ENCODE results near the gene ULK4. TPM values are rescaled to one million over a fixed set of nuclear protein-coding genes. Genes with fewer than 3 reads are reported as not detected.

Gene ULK4
- total RNA-seq (2012; rRNA removed): 11.8 and 29.4 TPM in 2 replicates

DNA sequence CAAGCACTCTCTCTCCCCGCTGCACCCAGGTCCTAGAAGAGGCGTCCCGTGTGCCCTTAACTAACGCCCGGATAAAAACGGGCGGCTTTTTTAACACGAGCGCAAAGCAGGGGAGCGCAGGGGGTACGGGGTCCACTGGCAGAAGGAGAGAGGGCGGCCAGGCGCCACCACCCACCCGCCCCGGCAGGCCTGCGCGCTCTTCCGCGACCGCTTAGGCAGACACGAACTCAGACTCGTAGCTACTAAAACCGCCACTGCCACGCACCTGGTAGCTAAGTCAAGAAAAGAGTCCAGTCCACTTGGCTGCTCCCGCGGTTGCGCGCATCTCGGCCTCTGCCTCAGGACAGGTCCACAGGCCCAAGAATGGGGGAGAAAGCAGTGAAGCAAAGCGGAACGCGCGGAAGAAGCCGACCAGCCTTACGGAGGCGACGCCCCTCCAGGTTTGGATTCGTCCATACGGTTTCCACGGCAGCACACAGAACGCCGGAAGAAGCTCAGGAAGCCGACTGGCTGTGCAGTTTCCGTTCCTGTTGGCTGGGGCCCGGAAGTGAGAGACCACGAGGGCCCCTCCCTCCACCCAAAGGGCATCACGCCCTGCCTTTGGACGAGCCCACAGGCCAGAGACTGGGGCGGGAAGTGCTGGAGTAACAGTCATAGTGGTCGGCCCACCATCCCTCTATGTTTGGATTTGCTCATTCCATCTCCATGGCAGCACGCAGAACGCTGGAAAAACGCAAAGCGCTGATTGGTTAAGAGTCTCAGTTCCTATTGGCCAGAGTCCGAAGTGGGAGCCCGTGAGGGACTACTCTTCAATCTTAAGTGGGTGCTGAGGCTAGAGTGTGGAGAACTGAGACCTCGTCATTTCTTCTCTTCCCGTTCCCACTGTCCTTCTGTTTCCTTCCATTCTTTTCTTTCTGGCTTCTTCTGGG lies at the start of gene ULK4:
ULK4 (minus strand) TSS at position 353 of the 929 bp plus-strand sequence. CDS start 7,344 bp downstream, outside the sequence.
- H3K4me3 ChIP-seq (ENCODE audit: low read length): peak within 1 kb of the TSS; percentile 97

GRCh38 chr3:42010530-42010929 lies 48.6 kb upstream of the ULK4 start:
- no peak overlapping the region for H3K4me3 ChIP-seq (ENCODE audit: low read length)
- H3K27me3 ChIP-seq (ENCODE audit: control insufficient read depth, insufficient read depth, low read length): no peaks in the 10 kb centered on the region
- H3K4me1 ChIP-seq (ENCODE audit: control insufficient read depth, insufficient read depth, low read length): peaks cover 17% of the 10 kb centered on the region
- H3K36me3 ChIP-seq (ENCODE audit: insufficient read depth, low read length): no peaks in the 10 kb centered on the region
- no peak overlapping the region for H3K4me2 ChIP-seq (ENCODE audit: low read length)
- no peak overlapping the region for H3K9ac ChIP-seq (ENCODE audit: low read depth, low read length)
- H3K9me3 ChIP-seq (replicated peaks; ENCODE audit: low read length): no peaks in the 10 kb centered on the region

More for the DNA sequence above, at the start of gene ULK4:
- peak within 1 kb of the TSS; percentile 91 for H3K9ac ChIP-seq (ENCODE audit: low read depth, low read length)
- H3K27me3 ChIP-seq (ENCODE audit: control insufficient read depth, insufficient read depth, low read length): no peaks in the 10 kb centered on the region
- H3K9me3 ChIP-seq (replicated peaks; ENCODE audit: low read length): no peaks in the 10 kb centered on the region
- H3K4me2 ChIP-seq (ENCODE audit: low read length): peak within 1 kb of the TSS; percentile 99
- no peaks in the 10 kb centered on the region for H3K36me3 ChIP-seq (ENCODE audit: insufficient read depth, low read length)
- peaks cover 11% of the 10 kb centered on the region for H3K4me1 ChIP-seq (ENCODE audit: control insufficient read depth, insufficient read depth, low read length)

- no peak overlapping the region for H3K9ac ChIP-seq (ENCODE audit: low read depth, low read length)
These were observed 47.6 kb upstream of the ULK4 start for GRCh38 chr3:42009456-42009855.

DNA sequence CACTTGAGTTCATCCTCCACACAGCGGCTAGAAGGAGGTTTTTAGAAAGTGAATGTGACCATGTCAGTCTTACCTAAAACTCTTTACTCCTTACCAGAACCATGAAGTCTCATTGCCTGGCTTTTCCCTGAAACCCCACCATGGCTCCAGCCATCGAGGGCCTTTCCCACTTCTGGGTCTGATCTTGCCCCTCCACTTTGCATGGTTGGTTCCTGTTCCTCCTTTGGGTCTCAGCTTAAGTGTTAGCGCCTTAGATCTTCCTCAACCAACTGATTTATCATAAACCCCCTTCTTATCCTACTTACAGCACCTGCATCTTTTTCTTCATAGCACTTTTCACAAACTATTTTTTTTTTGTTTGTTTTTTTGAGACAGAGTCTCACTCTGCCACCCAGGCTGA lies 45.9 kb upstream of the ULK4 start:
- Histone ChIP-seq H3K4me3 (ENCODE audit: low read length) (no peak overlapping the region), H3K9ac (ENCODE audit: low read depth, low read length) (no peak overlapping the region), H3K27me3 (ENCODE audit: control insufficient read depth, insufficient read depth, low read length) (no peaks in the 10 kb centered on the region), H3K4me2 (ENCODE audit: low read length) (no peak overlapping the region), H3K9me3 (replicated peaks; ENCODE audit: low read length) (no peaks in the 10 kb centered on the region), H3K4me1 (ENCODE audit: control insufficient read depth, insufficient read depth, low read length) (peaks cover under 1% of the 10 kb centered on the region), H3K36me3 (ENCODE audit: insufficient read depth, low read length) (no peaks in the 10 kb centered on the region)

More at GRCh38 chr3:42009456-42009855, 47.6 kb upstream of the ULK4 start:
- H3K9me3 ChIP-seq (replicated peaks; ENCODE audit: low read length): no peaks in the 10 kb centered on the region
- no peak overlapping the region for H3K4me3 ChIP-seq (ENCODE audit: low read length)
- no peaks in the 10 kb centered on the region for H3K36me3 ChIP-seq (ENCODE audit: insufficient read depth, low read length)
- no peaks in the 10 kb centered on the region for H3K27me3 ChIP-seq (ENCODE audit: control insufficient read depth, insufficient read depth, low read length)
- H3K4me2 ChIP-seq (ENCODE audit: low read length): no peak overlapping the region
- peaks cover 6% of the 10 kb centered on the region for H3K4me1 ChIP-seq (ENCODE audit: control insufficient read depth, insufficient read depth, low read length)

DNA sequence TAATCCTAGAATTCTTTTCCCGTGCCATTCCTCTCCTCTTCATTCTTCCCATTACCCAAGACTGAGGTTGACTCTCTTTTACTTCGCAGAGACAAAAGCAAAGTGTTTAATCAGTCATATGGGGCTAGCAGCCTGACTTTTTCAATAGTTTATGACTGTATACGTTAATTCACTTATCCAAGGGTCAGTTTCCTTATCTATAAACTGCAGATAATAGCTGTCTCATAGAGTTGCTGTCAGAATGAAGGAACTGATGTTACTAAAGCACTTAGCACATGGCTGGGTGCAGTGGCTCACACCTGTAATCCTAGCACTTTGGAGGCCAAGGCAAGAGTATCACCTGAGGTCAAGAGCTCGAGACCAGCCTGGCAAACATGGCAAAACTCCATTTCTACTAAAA lies 43.5 kb upstream of the ULK4 start:
- Histone ChIP-seq H3K4me1 (ENCODE audit: control insufficient read depth, insufficient read depth, low read length) (no peaks in the 10 kb centered on the region), H3K36me3 (ENCODE audit: insufficient read depth, low read length) (no peaks in the 10 kb centered on the region), H3K27me3 (ENCODE audit: control insufficient read depth, insufficient read depth, low read length) (no peaks in the 10 kb centered on the region), H3K9ac (ENCODE audit: low read depth, low read length) (no peak overlapping the region), H3K9me3 (replicated peaks; ENCODE audit: low read length) (no peaks in the 10 kb centered on the region), H3K4me2 (ENCODE audit: low read length) (no peak overlapping the region), H3K4me3 (ENCODE audit: low read length) (no peak overlapping the region)

- Histone ChIP-seq H3K4me2 (ENCODE audit: low read length) (no peak overlapping the region), H3K36me3 (ENCODE audit: insufficient read depth, low read length) (no peaks in the 10 kb centered on the region), H3K27me3 (ENCODE audit: control insufficient read depth, insufficient read depth, low read length) (no peaks in the 10 kb centered on the region), H3K4me3 (ENCODE audit: low read length) (no peak overlapping the region), H3K9ac (ENCODE audit: low read depth, low read length) (no peak overlapping the region), H3K9me3 (replicated peaks; ENCODE audit: low read length) (no peaks in the 10 kb centered on the region), H3K4me1 (ENCODE audit: control insufficient read depth, insufficient read depth, low read length) (no peaks in the 10 kb centered on the region)
These were observed 40.9 kb upstream of the ULK4 start for GRCh38 chr3:42002790-42003189.

GRCh38 chr3:42001777-42002176 lies 39.9 kb upstream of the ULK4 start:
- Histone ChIP-seq H3K9ac (ENCODE audit: low read depth, low read length) (no peak overlapping the region), H3K27me3 (ENCODE audit: control insufficient read depth, insufficient read depth, low read length) (no peaks in the 10 kb centered on the region), H3K4me3 (ENCODE audit: low read length) (no peak overlapping the region), H3K36me3 (ENCODE audit: insufficient read depth, low read length) (no peaks in the 10 kb centered on the region), H3K4me2 (ENCODE audit: low read length) (no peak overlapping the region), H3K9me3 (replicated peaks; ENCODE audit: low read length) (no peaks in the 10 kb centered on the region), H3K4me1 (ENCODE audit: control insufficient read depth, insufficient read depth, low read length) (no peaks in the 10 kb centered on the region)

DNA sequence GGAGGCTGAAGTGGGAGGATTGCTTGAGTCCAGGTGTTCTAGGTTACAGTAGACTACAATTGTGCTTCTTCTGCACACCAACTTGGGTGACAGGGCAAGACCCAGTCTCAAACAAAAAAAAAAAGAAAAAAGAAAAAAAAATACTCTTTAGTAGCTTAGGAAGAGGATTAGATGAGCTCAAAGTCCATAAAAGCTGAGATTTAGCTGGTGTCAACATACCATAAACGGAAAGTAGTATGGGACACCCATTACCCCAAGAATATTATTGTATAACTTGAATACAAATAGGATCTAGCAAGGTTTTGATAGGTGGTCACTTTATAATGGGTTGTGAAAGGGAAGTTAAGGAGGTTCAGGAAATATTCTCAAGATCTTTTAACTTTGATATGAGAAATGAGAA lies 38.0 kb upstream of the ULK4 start:
- Histone ChIP-seq H3K27me3 (ENCODE audit: control insufficient read depth, insufficient read depth, low read length) (no peaks in the 10 kb centered on the region), H3K9me3 (replicated peaks; ENCODE audit: low read length) (no peaks in the 10 kb centered on the region), H3K4me3 (ENCODE audit: low read length) (no peak overlapping the region), H3K9ac (ENCODE audit: low read depth, low read length) (no peak overlapping the region), H3K36me3 (ENCODE audit: insufficient read depth, low read length) (no peaks in the 10 kb centered on the region), H3K4me1 (ENCODE audit: control insufficient read depth, insufficient read depth, low read length) (no peaks in the 10 kb centered on the region), H3K4me2 (ENCODE audit: low read length) (no peak overlapping the region)

GRCh38 chr3:41997702-41998550 lies 36.0 kb upstream of the ULK4 start:
- no peak overlapping the region for H3K9ac ChIP-seq (ENCODE audit: low read depth, low read length)
- peaks cover 3% of the 10 kb centered on the region for H3K4me1 ChIP-seq (ENCODE audit: control insufficient read depth, insufficient read depth, low read length)
- H3K4me3 ChIP-seq (ENCODE audit: low read length): no peak overlapping the region

DNA sequence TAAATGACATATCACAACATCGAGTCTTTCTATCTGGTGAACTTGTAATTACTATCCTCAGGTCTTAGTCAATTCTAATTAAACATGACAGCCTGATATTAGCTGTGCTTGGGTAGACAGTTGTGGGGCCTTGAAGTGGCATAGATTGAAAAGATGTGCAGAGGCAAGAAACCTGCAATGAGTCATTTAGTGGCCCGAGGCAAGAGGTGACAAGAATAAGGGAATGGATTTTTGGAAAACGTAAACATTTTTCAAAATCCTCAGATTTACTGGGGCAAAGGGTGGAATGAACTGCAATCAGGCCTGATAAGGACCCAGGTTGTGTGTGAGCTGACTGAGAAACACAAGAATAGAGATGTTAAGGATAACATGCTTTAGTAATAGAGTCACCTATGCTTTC lies 29.5 kb upstream of the ULK4 start:
- no peak overlapping the region for H3K9ac ChIP-seq (ENCODE audit: low read depth, low read length)
- no peak overlapping the region for H3K4me2 ChIP-seq (ENCODE audit: low read length)
- H3K27me3 ChIP-seq (ENCODE audit: control insufficient read depth, insufficient read depth, low read length): no peaks in the 10 kb centered on the region
- no peaks in the 10 kb centered on the region for H3K9me3 ChIP-seq (replicated peaks; ENCODE audit: low read length)
- H3K4me3 ChIP-seq (ENCODE audit: low read length): no peak overlapping the region
- no peaks in the 10 kb centered on the region for H3K36me3 ChIP-seq (ENCODE audit: insufficient read depth, low read length)
- peaks cover 3% of the 10 kb centered on the region for H3K4me1 ChIP-seq (ENCODE audit: control insufficient read depth, insufficient read depth, low read length)

More at GRCh38 chr3:41997702-41998550, 36.0 kb upstream of the ULK4 start:
- no peak overlapping the region for H3K4me2 ChIP-seq (ENCODE audit: low read length)
- H3K27me3 ChIP-seq (ENCODE audit: control insufficient read depth, insufficient read depth, low read length): no peaks in the 10 kb centered on the region
- no peaks in the 10 kb centered on the region for H3K36me3 ChIP-seq (ENCODE audit: insufficient read depth, low read length)
- H3K9me3 ChIP-seq (replicated peaks; ENCODE audit: low read length): no peaks in the 10 kb centered on the region

- no peak overlapping the region for H3K4me2 ChIP-seq (ENCODE audit: low read length)
- H3K4me1 ChIP-seq (ENCODE audit: control insufficient read depth, insufficient read depth, low read length): no peaks in the 10 kb centered on the region
These were observed 27.6 kb upstream of the ULK4 start for GRCh38 chr3:41989518-41989917.

More at GRCh38 chr3:41989518-41989917, 27.6 kb upstream of the ULK4 start:
- H3K9ac ChIP-seq (ENCODE audit: low read depth, low read length): no peak overlapping the region
- H3K36me3 ChIP-seq (ENCODE audit: insufficient read depth, low read length): no peaks in the 10 kb centered on the region
- no peak overlapping the region for H3K4me3 ChIP-seq (ENCODE audit: low read length)
- no peaks in the 10 kb centered on the region for H3K9me3 ChIP-seq (replicated peaks; ENCODE audit: low read length)
- H3K27me3 ChIP-seq (ENCODE audit: control insufficient read depth, insufficient read depth, low read length): no peaks in the 10 kb centered on the region
